Fibroblast of gingiva (primary cell): ENCODE data around the gene LRRFIP1.
A peak's percentile ranks its signal among the peaks of the same experiment; 100 is the strongest.

Source experiments
- DNase-seq: peaks from one replicate; pipeline ENCODE4 v3.0.0-alpha.2; 2011; ENCODE audit warnings: low read depth

LRRFIP1 gene

DNA sequence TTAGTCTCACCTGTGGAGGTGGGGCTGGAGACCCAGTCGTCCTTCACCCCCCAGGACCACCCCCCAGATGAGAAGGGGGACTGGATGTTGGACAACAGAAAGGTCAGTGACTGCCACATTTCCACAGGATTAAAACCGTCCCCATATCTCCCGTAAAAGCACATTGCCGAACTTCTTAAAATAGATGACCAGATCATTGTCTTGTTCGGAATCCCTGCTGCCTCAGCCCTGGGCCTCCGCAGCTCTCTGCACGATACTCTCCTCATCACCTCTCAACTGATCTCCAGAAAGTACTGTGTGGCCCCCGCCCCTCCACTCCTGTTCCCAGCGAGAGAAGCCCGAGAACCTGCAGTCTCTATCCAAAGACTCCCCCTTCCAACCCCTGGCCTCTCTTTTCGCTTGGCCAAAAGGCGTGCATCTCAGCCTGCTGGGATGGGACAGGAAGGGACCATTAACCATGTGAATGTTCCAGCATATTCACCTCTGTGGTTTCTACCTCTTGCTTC lies 13.2 kb downstream of the LRRFIP1 start:
- DNase-seq = no peak

- DNase-seq = no peak
Observed at GRCh38 chr2:237642038-237642734, 14.8 kb downstream of the LRRFIP1 start.

DNA sequence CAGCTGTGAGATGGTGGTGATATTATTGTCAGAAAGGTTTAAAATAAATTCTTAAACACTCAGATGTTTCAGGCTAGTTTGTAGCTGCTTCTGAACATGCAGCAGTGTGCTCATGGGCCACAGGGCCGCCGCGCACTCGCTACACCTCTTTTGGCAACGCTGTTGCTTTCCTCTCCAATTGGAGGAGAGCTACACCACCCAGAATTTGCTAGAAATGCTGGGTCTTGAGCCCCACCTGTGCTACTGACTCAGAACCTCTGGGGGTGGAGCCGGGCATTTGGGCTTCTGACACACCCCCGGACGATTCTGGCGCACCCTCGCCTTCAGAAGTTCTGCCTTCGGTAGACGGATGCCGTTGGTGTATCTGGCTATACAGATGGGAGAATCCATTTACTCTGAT lies 15.7 kb downstream of the LRRFIP1 start:
- no peak for DNase-seq

- DNase-seq = no peak
Observed at GRCh38 chr2:237643582-237644380, 16.4 kb downstream of the LRRFIP1 start.

DNA sequence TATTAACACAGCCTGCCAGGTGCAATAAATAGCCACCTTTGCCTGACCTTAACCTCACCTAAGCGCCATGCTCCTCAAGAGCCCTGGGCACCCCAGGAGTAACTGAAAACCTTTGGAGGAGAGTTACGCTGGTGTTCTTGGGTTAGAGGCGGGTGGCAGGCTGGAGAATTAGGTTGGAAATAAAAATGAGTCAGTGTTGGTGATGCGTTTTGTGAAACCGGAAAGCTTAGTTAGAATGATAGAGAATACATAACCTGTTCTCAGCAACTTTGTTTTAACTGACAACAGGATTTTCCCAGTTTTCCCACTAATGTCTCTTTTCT lies 17.0 kb downstream of the LRRFIP1 start:
- DNase-seq = no peak

DNA sequence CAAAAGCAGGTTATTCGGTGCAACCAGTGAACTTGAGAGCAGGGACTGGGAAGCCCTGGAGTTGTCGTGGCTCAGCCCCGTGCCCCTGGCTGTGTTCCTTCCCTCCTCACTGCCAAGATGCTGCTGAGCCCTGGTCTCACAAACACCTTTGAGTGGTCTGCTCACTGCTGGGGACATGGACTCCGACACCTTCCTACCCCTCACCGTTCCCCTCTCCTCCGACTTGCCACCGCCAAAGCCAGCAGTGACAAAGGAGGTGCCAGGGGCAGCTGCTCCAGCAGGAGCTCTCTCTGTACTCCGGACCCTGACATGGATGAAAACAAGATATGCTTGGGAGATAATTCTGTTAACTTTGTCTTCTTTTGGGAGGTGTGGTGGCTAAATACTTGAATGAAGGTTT lies 17.9 kb downstream of the LRRFIP1 start:
- no peak for DNase-seq

DNA sequence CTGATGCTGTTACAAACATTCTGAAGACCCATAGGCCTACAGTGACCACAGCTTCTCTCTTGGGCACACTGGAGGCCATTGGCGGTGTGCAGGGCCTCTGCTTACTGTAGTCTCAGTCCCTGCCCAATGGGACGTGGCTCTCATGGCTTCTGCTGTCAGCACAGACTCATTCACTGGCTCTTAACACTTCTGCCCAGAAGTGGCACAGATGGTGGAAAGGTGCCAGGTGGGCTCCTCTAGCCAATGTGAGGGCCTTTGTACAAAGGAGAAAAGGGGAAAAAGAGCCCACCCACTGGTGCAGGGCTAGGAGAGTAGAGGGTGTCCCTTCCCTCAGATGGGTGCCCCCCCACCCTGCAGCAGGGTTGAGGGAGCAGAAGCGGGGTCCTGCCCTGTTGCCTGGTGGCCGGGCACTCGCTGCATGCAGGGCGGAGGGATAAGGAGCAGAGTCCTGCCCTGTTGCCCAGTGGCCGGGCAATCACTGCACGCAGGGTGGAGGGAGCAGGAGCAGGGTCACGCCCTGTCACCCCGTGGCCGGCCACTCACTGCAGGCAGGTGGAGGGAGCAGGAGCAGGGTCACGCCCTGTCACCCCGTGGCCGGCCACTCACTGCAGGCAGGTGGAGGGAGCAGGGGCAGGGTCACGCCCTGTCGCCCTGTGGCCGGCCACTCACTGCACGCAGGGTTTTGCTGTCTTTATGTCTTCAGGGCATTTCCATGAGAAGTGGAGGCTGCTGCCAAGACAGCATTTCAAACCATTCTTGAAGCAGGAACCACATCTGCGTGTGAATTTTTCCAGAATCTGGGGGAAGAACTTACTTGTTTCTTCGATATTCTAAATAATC lies 20.0 kb downstream of the LRRFIP1 start:
- DNase-seq = no peak

GRCh38 chr2:237648016-237648381 lies 20.6 kb downstream of the LRRFIP1 start:
- no peak for DNase-seq

GRCh38 chr2:237649541-237650454 lies 22.4 kb downstream of the LRRFIP1 start:
- DNase-seq = no peak

DNA sequence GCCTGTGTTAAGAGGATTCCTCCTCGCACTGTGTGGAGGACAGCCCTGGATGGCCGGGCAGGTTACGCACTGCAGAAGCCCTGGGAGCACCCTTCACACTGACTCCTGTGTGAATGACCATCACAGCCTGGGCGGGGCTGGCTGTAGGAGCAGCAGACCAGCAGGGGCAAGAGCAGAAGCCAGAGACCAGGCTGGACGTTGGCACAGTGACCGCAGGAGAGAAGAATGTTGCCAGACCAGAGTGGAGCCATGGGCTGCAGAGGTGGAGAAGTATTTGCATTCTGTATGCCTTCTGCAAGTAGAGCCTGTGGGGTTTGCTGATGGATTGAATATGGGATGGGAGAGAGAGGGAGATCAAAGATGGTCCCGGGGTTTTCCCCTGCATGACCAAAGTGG lies 23.1 kb downstream of the LRRFIP1 start:
- no peak for DNase-seq

- no peak for DNase-seq
Observed at GRCh38 chr2:237651761-237652160, 24.4 kb downstream of the LRRFIP1 start.

DNA sequence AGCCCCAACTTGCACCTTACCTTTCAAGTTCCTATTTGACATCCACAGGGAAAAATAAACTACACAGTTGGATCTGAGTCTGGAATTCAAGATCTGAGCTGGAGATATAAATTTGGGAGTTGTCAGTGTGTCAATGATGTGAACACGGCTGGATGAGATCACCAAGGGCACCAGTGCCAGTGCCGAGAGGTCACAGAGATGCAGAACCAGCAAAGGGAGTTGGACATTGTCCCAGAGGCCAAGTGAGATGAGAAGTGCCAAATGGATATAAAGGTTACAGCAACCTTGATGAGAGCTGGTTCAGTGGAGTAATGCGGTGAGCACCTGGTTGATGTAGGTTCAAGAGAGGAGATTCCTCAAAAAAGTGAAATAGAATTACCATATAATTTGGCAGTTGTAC lies 24.8 kb downstream of the LRRFIP1 start:
- no peak for DNase-seq

DNA sequence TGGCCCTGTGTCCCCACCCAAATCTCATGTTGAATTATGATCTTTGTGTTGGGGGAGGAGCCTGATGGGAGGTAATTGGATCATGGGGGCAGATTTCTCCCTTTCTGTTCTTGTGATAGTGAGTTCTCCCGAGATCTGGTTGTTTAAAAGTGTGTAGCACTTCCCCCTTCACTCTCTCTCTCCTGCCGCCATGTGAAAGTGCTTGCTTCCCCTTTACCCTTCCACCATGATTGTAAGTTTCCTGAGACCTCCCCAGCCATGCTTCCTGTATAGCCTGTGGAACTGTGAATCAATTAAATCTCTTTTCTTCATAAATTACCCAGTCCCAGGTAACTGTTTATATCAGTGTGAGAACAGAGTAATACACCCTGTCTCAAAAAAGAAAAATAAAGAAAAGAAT lies 25.5 kb downstream of the LRRFIP1 start:
- no peak for DNase-seq

- DNase-seq = no peak
Observed at GRCh38 chr2:237653776-237654558, 26.6 kb downstream of the LRRFIP1 start.

- DNase-seq = no peak
Observed at GRCh38 chr2:237657063-237657462, 29.7 kb downstream of the LRRFIP1 start.

GRCh38 chr2:237660381-237660900 lies 33.1 kb downstream of the LRRFIP1 start:
- no peak for DNase-seq

GRCh38 chr2:237661270-237661669 lies 33.9 kb downstream of the LRRFIP1 start:
- no peak for DNase-seq

DNA sequence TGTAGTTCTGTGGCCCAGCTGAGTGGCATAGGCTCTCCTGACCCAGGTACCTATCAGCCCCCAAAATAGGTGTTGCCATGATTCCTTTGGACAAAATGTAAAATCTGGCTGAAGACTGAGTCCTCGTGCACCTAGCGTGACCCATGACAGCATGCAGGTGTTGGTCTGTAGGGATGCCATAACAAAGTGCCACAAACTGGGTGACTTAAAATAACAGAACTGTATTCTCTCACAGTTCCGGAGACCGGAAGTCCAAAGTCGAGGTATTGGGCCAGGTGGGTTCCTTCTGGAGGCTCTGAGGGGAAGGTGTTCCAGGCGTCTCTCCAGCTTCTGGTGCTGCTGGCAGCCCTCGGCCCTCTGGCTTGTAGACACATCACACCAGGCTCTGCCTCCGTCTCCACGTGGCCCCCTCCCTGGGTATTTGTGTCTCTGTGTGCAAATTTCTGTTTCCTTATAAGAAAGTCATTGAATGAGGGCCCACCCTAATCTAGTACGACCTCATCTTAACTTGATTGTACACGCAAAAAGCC lies 34.5 kb downstream of the LRRFIP1 start:
- no peak for DNase-seq

GRCh38 chr2:237662671-237663093 lies 35.3 kb downstream of the LRRFIP1 start:
- peak; percentile 95 for DNase-seq

DNA sequence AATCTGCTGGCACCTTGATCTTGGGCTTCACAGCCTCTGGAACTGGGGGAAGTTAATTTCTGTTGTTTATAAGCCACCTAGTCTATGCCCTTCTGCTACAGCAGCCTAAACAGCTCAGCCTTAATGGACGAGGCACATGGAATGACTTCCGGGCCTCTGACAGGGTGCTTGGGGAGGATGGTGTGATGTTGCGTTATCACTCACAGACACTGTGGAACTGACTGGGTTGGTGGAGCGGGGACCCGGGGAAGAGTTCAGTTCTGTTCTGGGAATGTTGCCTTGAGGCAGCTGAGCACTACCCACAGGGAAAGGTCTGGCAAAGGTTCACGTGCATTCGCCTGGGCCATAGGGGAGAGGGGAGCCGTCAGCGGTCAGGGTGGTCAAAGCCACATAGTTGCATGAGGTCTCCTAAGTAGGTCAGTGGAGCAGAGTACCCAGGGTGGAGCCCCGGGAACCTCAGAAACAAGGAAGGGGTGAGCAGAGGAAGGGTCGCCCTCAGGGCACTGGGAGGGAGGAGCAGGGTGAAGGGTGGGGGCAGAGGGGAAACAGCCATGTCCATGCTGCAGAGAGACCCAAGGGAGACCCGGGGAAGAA lies 36.2 kb downstream of the LRRFIP1 start:
- DNase-seq = no peak
